ENCODE data around the gene MRPL9. TPM values are rescaled to one million over a fixed set of nuclear protein-coding genes. Genes with fewer than 3 reads are reported as not detected.

The MRPL9 gene
- total and polyA plus RNA-seq, 10 of the 15 experiments (the other 5 are each of a cell fraction or from before 2014, with no cell fraction given): 35.7 to 161 (median 110) TPM

DNA sequence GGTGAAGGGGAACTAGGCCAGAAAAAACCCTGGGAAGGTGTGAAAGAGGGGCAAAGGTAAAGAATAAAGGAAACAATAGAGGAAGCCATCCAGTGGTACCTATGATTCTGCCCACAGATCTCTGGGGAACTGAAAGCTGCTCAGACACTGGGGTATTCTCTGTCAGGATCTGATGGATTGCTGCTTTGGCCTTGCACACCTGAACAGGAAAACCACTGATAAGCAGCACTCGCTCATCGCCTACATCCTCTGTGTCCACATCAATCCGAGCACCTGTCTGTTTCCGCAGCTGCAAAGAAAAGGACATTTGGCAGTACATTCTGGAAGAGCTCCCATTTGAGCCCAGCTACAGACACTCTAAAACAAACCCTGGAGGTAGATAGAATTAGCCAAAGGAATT, 16.6 kb upstream of the MRPL9 start:
- no TSS peak for BruUV-seq (replicated peaks)
- Histone ChIP-seq H4K20me1 (ENCODE audit: control insufficient read depth, insufficient read depth) (no peaks in the 10 kb centered on the region), H3K27me3 (replicated peaks in 1 of 2; ENCODE audit: control insufficient read depth in 2 of 2, insufficient read depth in 2 of 2, low read length in 1 of 2) (no peaks in the 10 kb centered on the region; a peak in 1 of 4 replicates), H3K4me2 (ENCODE audit: control insufficient read depth, insufficient read depth) (no peak overlapping the region), H3K36me3 (ENCODE audit: control insufficient read depth in 2 of 2, insufficient read depth in 2 of 2, low read length in 1 of 2) (no peaks in the 10 kb centered on the region), H3K4me1 (ENCODE audit: control insufficient read depth, insufficient read depth, low read length) (no peaks in the 10 kb centered on the region), H3K79me2 (ENCODE audit: control insufficient read depth, insufficient read depth, low read length) (no peaks in the 10 kb centered on the region), H3K9me3 (replicated peaks; ENCODE audit: control insufficient read depth, insufficient read depth, low read length) (no peaks in the 10 kb centered on the region), H3K27ac (ENCODE audit: control insufficient read depth, insufficient read depth) (no peak overlapping the region), H3K4me3 (no peak overlapping the region), H3K9ac (ENCODE audit: control insufficient read depth, insufficient read depth, low read length) (no peak overlapping the region), H2AFZ (ENCODE audit: control insufficient read depth, low read depth, low read length) (no peak overlapping the region)
- DNase-seq (ENCODE audit: low read depth, low spot score) (no peak), ATAC-seq (no peak), FAIRE-seq (no peak)
- ChIA-PET CTCF (interaction anchor here (1.0 to 1.1 kb wide), 2 partner anchors 13 to 79 kb away, joined by 3 read pairs; no protein-coding TSS in a partner anchor), RAD21 (ENCODE audit: unreplicated experiment) (no interaction called here), POLR2A (interaction anchor here (1.4 kb wide), 1 partner anchor 10 kb away, joined by 4 read pairs; no protein-coding TSS in a partner anchor), SMC1A (ENCODE audit: uncharacterized antibody, unreplicated experiment) (interaction anchor here (1.0 kb wide), 1 partner anchor 9 kb away, joined by 3 read pairs; no protein-coding TSS in a partner anchor)
- intact Hi-C loops (cut with micrococcal nuclease; ENCODE audit: unreplicated experiment): no loop called here
- TF ChIP-seq PML (IDR thresholded peaks at IDR 0.05; ENCODE audit: low read length): no peak
- TF ChIP-seq JUNB (IDR thresholded peaks at IDR 0.05): no peak
- no peak for TF ChIP-seq TCF3 (IDR thresholded peaks at IDR 0.05; ENCODE audit: borderline replicate concordance, insufficient read depth, low read depth, low read length)
- no peak for TF ChIP-seq CEBPB (IDR thresholded peaks at IDR 0.05; ENCODE audit: borderline replicate concordance in 1 of 2, low read depth in 2 of 2, low read length in 2 of 2)
- no peak for TF ChIP-seq POLR2A (IDR thresholded peaks at IDR 0.05; ENCODE audit: low read depth, low read length)
- no peak for TF ChIP-seq RBBP5 (conservative IDR thresholded peaks at IDR 0.05)
- no peak for TF ChIP-seq ASH2L (IDR thresholded peaks at IDR 0.05; ENCODE audit: borderline replicate concordance, low read depth)
- TF ChIP-seq POU2F2 (IDR thresholded peaks at IDR 0.05; ENCODE audit: borderline replicate concordance, low read depth, low read length): no peak
- TF ChIP-seq EED (IDR thresholded peaks at IDR 0.05; ENCODE audit: low read depth): no peak
- TF ChIP-seq YY1 (IDR thresholded peaks at IDR 0.05; ENCODE audit: low read depth, low read length): no peak
- no peak for TF ChIP-seq HCFC1 (IDR thresholded peaks at IDR 0.05; ENCODE audit: low read length)
- TF ChIP-seq, protein P1, sequence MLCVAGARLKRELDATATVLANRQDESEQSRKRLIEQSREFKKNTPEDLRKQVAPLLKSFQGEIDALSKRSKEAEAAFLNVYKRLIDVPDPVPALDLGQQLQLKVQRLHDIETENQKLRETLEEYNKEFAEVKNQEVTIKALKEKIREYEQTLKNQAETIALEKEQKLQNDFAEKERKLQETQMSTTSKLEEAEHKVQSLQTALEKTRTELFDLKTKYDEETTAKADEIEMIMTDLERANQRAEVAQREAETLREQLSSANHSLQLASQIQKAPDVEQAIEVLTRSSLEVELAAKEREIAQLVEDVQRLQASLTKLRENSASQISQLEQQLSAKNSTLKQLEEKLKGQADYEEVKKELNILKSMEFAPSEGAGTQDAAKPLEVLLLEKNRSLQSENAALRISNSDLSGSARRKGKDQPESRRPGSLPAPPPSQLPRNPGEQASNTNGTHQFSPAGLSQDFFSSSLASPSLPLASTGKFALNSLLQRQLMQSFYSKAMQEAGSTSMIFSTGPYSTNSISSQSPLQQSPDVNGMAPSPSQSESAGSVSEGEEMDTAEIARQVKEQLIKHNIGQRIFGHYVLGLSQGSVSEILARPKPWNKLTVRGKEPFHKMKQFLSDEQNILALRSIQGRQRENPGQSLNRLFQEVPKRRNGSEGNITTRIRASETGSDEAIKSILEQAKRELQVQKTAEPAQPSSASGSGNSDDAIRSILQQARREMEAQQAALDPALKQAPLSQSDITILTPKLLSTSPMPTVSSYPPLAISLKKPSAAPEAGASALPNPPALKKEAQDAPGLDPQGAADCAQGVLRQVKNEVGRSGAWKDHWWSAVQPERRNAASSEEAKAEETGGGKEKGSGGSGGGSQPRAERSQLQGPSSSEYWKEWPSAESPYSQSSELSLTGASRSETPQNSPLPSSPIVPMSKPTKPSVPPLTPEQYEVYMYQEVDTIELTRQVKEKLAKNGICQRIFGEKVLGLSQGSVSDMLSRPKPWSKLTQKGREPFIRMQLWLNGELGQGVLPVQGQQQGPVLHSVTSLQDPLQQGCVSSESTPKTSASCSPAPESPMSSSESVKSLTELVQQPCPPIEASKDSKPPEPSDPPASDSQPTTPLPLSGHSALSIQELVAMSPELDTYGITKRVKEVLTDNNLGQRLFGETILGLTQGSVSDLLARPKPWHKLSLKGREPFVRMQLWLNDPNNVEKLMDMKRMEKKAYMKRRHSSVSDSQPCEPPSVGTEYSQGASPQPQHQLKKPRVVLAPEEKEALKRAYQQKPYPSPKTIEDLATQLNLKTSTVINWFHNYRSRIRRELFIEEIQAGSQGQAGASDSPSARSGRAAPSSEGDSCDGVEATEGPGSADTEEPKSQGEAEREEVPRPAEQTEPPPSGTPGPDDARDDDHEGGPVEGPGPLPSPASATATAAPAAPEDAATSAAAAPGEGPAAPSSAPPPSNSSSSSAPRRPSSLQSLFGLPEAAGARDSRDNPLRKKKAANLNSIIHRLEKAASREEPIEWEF (IDR thresholded peaks at IDR 0.05; ENCODE audit: insufficient replicate concordance, low read depth, low read length): no peak
- no peak for TF ChIP-seq NFIC (IDR thresholded peaks at IDR 0.05; ENCODE audit: low read depth, low read length)
- TF ChIP-seq, protein P2, sequence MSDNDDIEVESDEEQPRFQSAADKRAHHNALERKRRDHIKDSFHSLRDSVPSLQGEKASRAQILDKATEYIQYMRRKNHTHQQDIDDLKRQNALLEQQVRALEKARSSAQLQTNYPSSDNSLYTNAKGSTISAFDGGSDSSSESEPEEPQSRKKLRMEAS (IDR thresholded peaks at IDR 0.05; ENCODE audit: low read depth, low read length): no peak
- TF ChIP-seq ZNF622 (IDR thresholded peaks at IDR 0.05): no peak
- no peak for TF ChIP-seq STAT1 (conservative IDR thresholded peaks at IDR 0.05)
- TF ChIP-seq RELA (IDR thresholded peaks at IDR 0.05; ENCODE audit: borderline replicate concordance, partially characterized antibody): no peak
- TF ChIP-seq BCL11A (IDR thresholded peaks at IDR 0.05; ENCODE audit: low read depth, low read length): no peak
- 80% methylated on average over 4 of the region's 4 CpGs for WGBS (ENCODE audit: insufficient coverage, insufficient replicate concordance, low lambda C conversion rate, missing lambda C conversion rate)
- in situ Hi-C loops (cut with MboI): no loop called here

All from GM12878 (cell line).